Peyer's patch (tissue), 4 donors: ENCODE measurements around the gene NDUFB5. TPM values are rescaled to one million over a fixed set of nuclear protein-coding genes. Genes with fewer than 3 reads are reported as not detected.

Source experiments
- DNase-seq, 3 donors: peaks; one replicate each; pipeline ENCODE4 v3.0.0-alpha.2; 2017 to 2019
- H3K27ac ChIP-seq, 4 donors: fragments of 200-600 bp; sonication (generic); one replicate each; pipeline ENCODE4 v1.5.1; 2016 to 2019
- H3K27me3 ChIP-seq, 2 donors: fragments of 200-600 bp; sonication (generic); one replicate each; pipeline ENCODE4 v1.5.1; 2019
- H3K36me3 ChIP-seq, 3 donors: fragments of 200-600 bp; sonication (generic); one replicate each; pipeline ENCODE4 v1.5.1; 2016 to 2019
- H3K4me1 ChIP-seq, 4 donors: fragments of 200-600 bp; sonication (generic); one replicate each; pipeline ENCODE4 v1.5.1; 2016 to 2019
- H3K4me3 ChIP-seq, 4 donors: fragments of 200-600 bp; sonication (generic); 1 replicate in 3 of 4; 2 replicates in 1 of 4; pipeline ENCODE4 v1.5.1; 2016 to 2019; ENCODE audit warnings: mild to moderate bottlenecking in 1 of 4
- H3K9me3 ChIP-seq, 4 donors: fragments of 200-600 bp; sonication (generic); one replicate each; pipeline ENCODE4 v1.5.1; 2016 to 2019; ENCODE audit warnings: mild to moderate bottlenecking in 1 of 4
- POLR2A ChIP-seq, 2 donors: fragments of 450-650 bp; IDR thresholded peaks; one replicate each; pipeline ENCODE4 v1.5.1; 2017; ENCODE audit warnings: antibody characterized with exemption in 2 of 2, mild to moderate bottlenecking in 2 of 2, moderate library complexity in 2 of 2
- small RNA-seq, 2 donors: library from RNA; depleted of rRNA; stranded (forward); fragments of <200 nt; gene quantifications; one replicate each; pipeline ENCODE3, GENCODE V24; 2016
- total RNA-seq, 4 donors: library from RNA; depleted of rRNA; stranded (reverse); fragments of >200 nt; gene quantifications; one replicate each; pipeline ENCODE4 v1.1.0, GENCODE V29; 2016
- TF ChIP-seq, protein P1 (sequence below), 6 experiments: fragments of 450-650 bp in 4 of 6; fragments of 200-600 bp in 2 of 6; sonication (generic) in 1 of 6; IDR thresholded peaks; one replicate each; pipeline ENCODE4 v1.5.1; 2017 to 2019; ENCODE audit warnings: antibody characterized with exemption in 6 of 6, mild to moderate bottlenecking in 3 of 6, moderate library complexity in 1 of 6

NDUFB5 gene
- total RNA-seq, 4 donors from 2014 or later = 75.5 to 155 (median 88.7) TPM

GRCh38 chr3:179671747-179672242 is 67.2 kb downstream of the NDUFB5 start:
- H3K27ac ChIP-seq = no peak overlapping the region
- no peaks in the 10 kb centered on the region for H3K4me1 ChIP-seq
- no peak for DNase-seq
- no peaks in the 10 kb centered on the region for H3K9me3 ChIP-seq
- no peaks in the 10 kb centered on the region for H3K27me3 ChIP-seq
- TF ChIP-seq, protein P1, sequence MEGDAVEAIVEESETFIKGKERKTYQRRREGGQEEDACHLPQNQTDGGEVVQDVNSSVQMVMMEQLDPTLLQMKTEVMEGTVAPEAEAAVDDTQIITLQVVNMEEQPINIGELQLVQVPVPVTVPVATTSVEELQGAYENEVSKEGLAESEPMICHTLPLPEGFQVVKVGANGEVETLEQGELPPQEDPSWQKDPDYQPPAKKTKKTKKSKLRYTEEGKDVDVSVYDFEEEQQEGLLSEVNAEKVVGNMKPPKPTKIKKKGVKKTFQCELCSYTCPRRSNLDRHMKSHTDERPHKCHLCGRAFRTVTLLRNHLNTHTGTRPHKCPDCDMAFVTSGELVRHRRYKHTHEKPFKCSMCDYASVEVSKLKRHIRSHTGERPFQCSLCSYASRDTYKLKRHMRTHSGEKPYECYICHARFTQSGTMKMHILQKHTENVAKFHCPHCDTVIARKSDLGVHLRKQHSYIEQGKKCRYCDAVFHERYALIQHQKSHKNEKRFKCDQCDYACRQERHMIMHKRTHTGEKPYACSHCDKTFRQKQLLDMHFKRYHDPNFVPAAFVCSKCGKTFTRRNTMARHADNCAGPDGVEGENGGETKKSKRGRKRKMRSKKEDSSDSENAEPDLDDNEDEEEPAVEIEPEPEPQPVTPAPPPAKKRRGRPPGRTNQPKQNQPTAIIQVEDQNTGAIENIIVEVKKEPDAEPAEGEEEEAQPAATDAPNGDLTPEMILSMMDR (IDR thresholded peaks at IDR 0.05) = no peak
- TF ChIP-seq POLR2A (IDR thresholded peaks at IDR 0.05) = no peak
- no peak overlapping the region for H3K4me3 ChIP-seq
- H3K36me3 ChIP-seq = no peaks in the 10 kb centered on the region

- H3K4me1 ChIP-seq = no peaks in the 10 kb centered on the region
- no peak for DNase-seq
- H3K36me3 ChIP-seq = no peaks in the 10 kb centered on the region
- H3K9me3 ChIP-seq = no peaks in the 10 kb centered on the region
- no peak overlapping the region for H3K27ac ChIP-seq
- TF ChIP-seq POLR2A (IDR thresholded peaks at IDR 0.05) = no peak
- TF ChIP-seq, protein P1 (IDR thresholded peaks at IDR 0.05) = no peak
- H3K4me3 ChIP-seq = no peak overlapping the region
- no peaks in the 10 kb centered on the region for H3K27me3 ChIP-seq
These were observed 68.3 kb downstream of the NDUFB5 start for GRCh38 chr3:179672918-179673317.

GRCh38 chr3:179673523-179673922 is 68.9 kb downstream of the NDUFB5 start:
- H3K4me3 ChIP-seq = no peak overlapping the region
- no peak overlapping the region for H3K27ac ChIP-seq
- no peaks in the 10 kb centered on the region for H3K27me3 ChIP-seq
- H3K36me3 ChIP-seq = no peaks in the 10 kb centered on the region
- TF ChIP-seq, protein P1 (IDR thresholded peaks at IDR 0.05) = no peak
- no peak for TF ChIP-seq POLR2A (IDR thresholded peaks at IDR 0.05)
- no peaks in the 10 kb centered on the region for H3K9me3 ChIP-seq
- no peak for DNase-seq
- H3K4me1 ChIP-seq = no peaks in the 10 kb centered on the region

GRCh38 chr3:179676081-179676480 is 71.5 kb downstream of the NDUFB5 start:
- Histone ChIP-seq H3K36me3 (no peaks in the 10 kb centered on the region), H3K27ac (no peak overlapping the region), H3K9me3 (no peaks in the 10 kb centered on the region), H3K4me1 (no peaks in the 10 kb centered on the region), H3K27me3 (no peaks in the 10 kb centered on the region), H3K4me3 (no peak overlapping the region)
- DNase-seq = no peak
- TF ChIP-seq, protein P1 (IDR thresholded peaks at IDR 0.05) = no peak
- no peak for TF ChIP-seq POLR2A (IDR thresholded peaks at IDR 0.05)

Small RNA genes lying within 50 kb of the gene (small RNA-seq; reads per million reads assigned to genes)
- gene AC090425.1 = 0 reads per million in 2 donors
- gene RF01210 = 0 reads per million in 2 donors

Other genes with a start within 250 kb of the NDUFB5 start
- 10 to 100 TPM in 1 of 4 donors, 1 to 10 TPM in 3; 4.6 to 29.7 (median 4.8) TPM for gene GNB4, start 153.3 kb upstream of the NDUFB5 start, total RNA-seq
- gene ACTL6A, start 41.9 kb upstream of the NDUFB5 start, total RNA-seq = 10 to 100 TPM; 35.7 to 59.4 (median 36.5) TPM
- 10 to 100 TPM; 11.0 to 20.6 (median 14.6) TPM for gene MRPL47, start 156 bp upstream of the NDUFB5 start, total RNA-seq
- gene USP13, start 48.2 kb downstream of the NDUFB5 start, total RNA-seq = 10 to 100 TPM in 1 of 4 donors, 1 to 10 TPM in 3; 1.6 to 12.4 (median 5.7) TPM